CD4-positive, alpha-beta T cell treated with Interleukin-17A for 1 hour (primary cell): ENCODE measurements around the gene PPP2R2B.
A peak's percentile ranks its signal among the peaks of the same experiment; 100 is the strongest.

Experiments used
- DNase-seq: peaks from one replicate; pipeline ENCODE4 v3.0.0-alpha.2; 2020

PPP2R2B gene

GRCh38 chr5:146821732-146822131 is 56.8 kb downstream of the PPP2R2B start:
- DNase-seq, result no peak

GRCh38 chr5:146820987-146821386 is 57.6 kb downstream of the PPP2R2B start:
- no peak for DNase-seq

- DNase-seq, result no peak
Measured at GRCh38 chr5:146818822-146819221, 59.7 kb downstream of the PPP2R2B start.

GRCh38 chr5:146817973-146818372 is 60.6 kb downstream of the PPP2R2B start:
- DNase-seq, result no peak

- DNase-seq, result no peak
Measured at GRCh38 chr5:146816775-146817387, 61.7 kb downstream of the PPP2R2B start.

GRCh38 chr5:146815411-146815810 is 63.1 kb downstream of the PPP2R2B start:
- no peak for DNase-seq

GRCh38 chr5:146813346-146814157 is 65.0 kb downstream of the PPP2R2B start:
- DNase-seq, result no peak

GRCh38 chr5:146805081-146805480 is 73.5 kb downstream of the PPP2R2B start:
- no peak for DNase-seq

GRCh38 chr5:146802945-146803522 is 75.5 kb downstream of the PPP2R2B start:
- no peak for DNase-seq

- no peak for DNase-seq
Measured at GRCh38 chr5:146799671-146800070, 78.9 kb downstream of the PPP2R2B start.

GRCh38 chr5:146799231-146799630 is 79.3 kb downstream of the PPP2R2B start:
- peak; percentile 9 for DNase-seq

GRCh38 chr5:146797658-146798057 is 80.9 kb downstream of the PPP2R2B start:
- DNase-seq, result no peak

GRCh38 chr5:146796911-146797310 is 81.6 kb downstream of the PPP2R2B start:
- DNase-seq, result no peak

GRCh38 chr5:146796144-146796543 is 82.4 kb downstream of the PPP2R2B start:
- no peak for DNase-seq

GRCh38 chr5:146794326-146795029 is 84.1 kb downstream of the PPP2R2B start:
- DNase-seq, result no peak

GRCh38 chr5:146793709-146794108 is 84.8 kb downstream of the PPP2R2B start:
- no peak for DNase-seq

GRCh38 chr5:146791471-146791870 is 87.1 kb downstream of the PPP2R2B start:
- no peak for DNase-seq

- no peak for DNase-seq
Measured at GRCh38 chr5:146789712-146790653, 88.6 kb downstream of the PPP2R2B start.

- no peak for DNase-seq
Measured at GRCh38 chr5:146788898-146789297, 89.7 kb downstream of the PPP2R2B start.

GRCh38 chr5:146785065-146785464 is 93.5 kb downstream of the PPP2R2B start:
- no peak for DNase-seq

GRCh38 chr5:146781157-146781556 is 97.4 kb downstream of the PPP2R2B start:
- no peak for DNase-seq

- DNase-seq, result no peak
Measured at GRCh38 chr5:146779211-146779869, 99.2 kb downstream of the PPP2R2B start.
